Upper lobe of left lung (tissue), 6 donors: Measurements from ENCODE around the gene C11orf16. TPM values are rescaled to one million over a fixed set of nuclear protein-coding genes. Genes with fewer than 3 reads are reported as not detected.

ENCODE experiments used
- ATAC-seq, 2 donors: fragments of 200-7000 bp; cut with Tn5 transposase; one replicate each; pipeline ENCODE4 v1.9.1; 2022; ENCODE audit warnings: mild to moderate bottlenecking in 2 of 2, moderate library complexity in 2 of 2; ENCODE audit not compliant: low FRiP score in 2 of 2
- DNase-seq, 2 donors: peaks; one replicate each; pipeline ENCODE4 v3.0.0-alpha.2; 2019 to 2020
- H3K27ac ChIP-seq, 4 donors: fragments of 200-600 bp; sonication (generic); one replicate each; pipeline ENCODE4 v1.5.1; 2016 to 2019
- H3K27me3 ChIP-seq, 4 donors: fragments of 200-600 bp; sonication (generic); one replicate each; pipeline ENCODE4 v1.5.1; 2017 to 2019
- H3K36me3 ChIP-seq, 4 donors: fragments of 200-600 bp; sonication (generic); one replicate each; pipeline ENCODE4 v1.5.1; 2016 to 2019
- H3K4me1 ChIP-seq, 4 donors: fragments of 200-600 bp; sonication (generic); one replicate each; pipeline ENCODE4 v1.5.1; 2018 to 2019
- H3K4me3 ChIP-seq, 4 donors: fragments of 200-600 bp; sonication (generic); one replicate each; pipeline ENCODE4 v1.5.1; 2017 to 2019; ENCODE audit warnings: mild to moderate bottlenecking in 2 of 4, moderate library complexity in 1 of 4
- H3K9me3 ChIP-seq, 4 donors: fragments of 200-600 bp; sonication (generic); one replicate each; pipeline ENCODE4 v1.5.1; 2018 to 2019
- CTCF ChIP-seq, 6 experiments: fragments of 450-650 bp in 4 of 6; fragments of 200-600 bp in 2 of 6; sonication (generic) in 2 of 6; IDR thresholded peaks; one replicate each; pipeline ENCODE4 v1.5.1; 2016 to 2019; ENCODE audit warnings: antibody characterized with exemption in 6 of 6
- EP300 ChIP-seq, 4 donors: sonication (generic); formaldehyde crosslinking; IDR thresholded peaks; one replicate each; pipeline ENCODE4 v1.5.1; 2017; ENCODE audit warnings: antibody characterized with exemption in 4 of 4, control low read depth in 2 of 4
- POLR2A ChIP-seq, 4 donors: fragments of 450-650 bp; IDR thresholded peaks; one replicate each; pipeline ENCODE4 v1.5.1; 2016 to 2017; ENCODE audit warnings: antibody characterized with exemption in 4 of 4, mild to moderate bottlenecking in 2 of 4
- POLR2AphosphoS5 ChIP-seq, 2 donors: sonication (generic); formaldehyde crosslinking; IDR thresholded peaks; one replicate each; pipeline ENCODE4 v1.5.1; 2017; ENCODE audit warnings: antibody characterized with exemption in 2 of 2
- WGBS, 2 donors: methylation state at CpG; one replicate each; pipeline ENCODE4 v1.1.5; 2017 to 2018; 5-methylcytosine and 5-hydroxymethylcytosine counted together
- total RNA-seq, 6 donors: library from RNA; depleted of rRNA in 4 of 6; stranded (reverse); fragments of >200 nt in 4 of 6; gene quantifications; one replicate each; pipeline versions ENCODE4 v1.1.0 to v1.2.1, GENCODE V29; 2016 to 2021
- donor health status: DM: no; HTN: no; CAD: no; lungs with moderate emphysema.
- donor health status: DM: no; HTN: yes; CAD: no; lungs with severe emphysema.

C11orf16 gene
- total RNA-seq, 6 donors from 2014 or later, result 4.3 to 13.6 (median 7.8) TPM; not detected in 1

GRCh38 chr11:8922691-8923090, 10.1 kb downstream of the C11orf16 start:
- WGBS, 2 donors, result 82 to 85% methylated on average over 5 of the region's 5 CpGs
- TF ChIP-seq CTCF (IDR thresholded peaks at IDR 0.05) (no peak), POLR2AphosphoS5 (IDR thresholded peaks at IDR 0.05) (no peak), EP300 (IDR thresholded peaks at IDR 0.05) (no peak), POLR2A (IDR thresholded peaks at IDR 0.05) (no peak)
- H3K36me3 ChIP-seq, result peaks cover 0 to 55% (median 42%) of the 10 kb centered on the region in 4 donors

GRCh38 chr11:8917157-8917825, 15.5 kb downstream of the C11orf16 start:
- 38 to 39% methylated on average over 5 of the region's 5 CpGs for WGBS, 2 donors
- H3K9me3 ChIP-seq, result no peaks in the 10 kb centered on the region
- peak in 1 of 2 donors; percentile 67 for DNase-seq
- TF ChIP-seq POLR2A (IDR thresholded peaks at IDR 0.05) (no peak), EP300 (IDR thresholded peaks at IDR 0.05) (no peak), CTCF (IDR thresholded peaks at IDR 0.05) (no peak), POLR2AphosphoS5 (IDR thresholded peaks at IDR 0.05) (no peak)
- H3K27me3 ChIP-seq, result no peaks in the 10 kb centered on the region
- peaks cover 22 to 37% (median 31%) of the 10 kb centered on the region in 4 donors for H3K4me1 ChIP-seq
- no peak overlapping the region for H3K4me3 ChIP-seq
- ATAC-seq, result peak; percentile 78 to 89
- H3K36me3 ChIP-seq, result peaks cover 0 to 56% (median 38%) of the 10 kb centered on the region in 4 donors
- peak overlapping the region; percentile 54 to 72 (median 68) for H3K27ac ChIP-seq

More at GRCh38 chr11:8922691-8923090, 10.1 kb downstream of the C11orf16 start:
- H3K27me3 ChIP-seq, result no peaks in the 10 kb centered on the region
- no peak overlapping the region for H3K27ac ChIP-seq
- DNase-seq (no peak), ATAC-seq (no peak)
- H3K4me3 ChIP-seq, result no peak overlapping the region
- peaks cover 0 to 3% (median 1%) of the 10 kb centered on the region in 4 donors for H3K4me1 ChIP-seq
- no peaks in the 10 kb centered on the region for H3K9me3 ChIP-seq

GRCh38 chr11:8914661-8915018, 18.1 kb downstream of the C11orf16 start:
- Histone ChIP-seq H3K27me3 (no peaks in the 10 kb centered on the region), H3K9me3 (no peaks in the 10 kb centered on the region), H3K27ac (peak overlapping the region in 3 of 4 donors; percentile 71 to 79 (median 74)), H3K4me1 (peaks cover 26 to 51% (median 42%) of the 10 kb centered on the region in 4 donors), H3K4me3 (peak overlapping the region in 2 of 4 donors; percentile 18 to 20), H3K36me3 (peaks cover 0 to 30% (median 15%) of the 10 kb centered on the region in 4 donors)
- WGBS, 2 donors, result 45 to 51% methylated on average over 4 of the region's 4 CpGs
- ATAC-seq, result no peak
- no peak for DNase-seq
- TF ChIP-seq CTCF (IDR thresholded peaks at IDR 0.05) (no peak), EP300 (IDR thresholded peaks at IDR 0.05) (no peak), POLR2AphosphoS5 (IDR thresholded peaks at IDR 0.05) (no peak), POLR2A (IDR thresholded peaks at IDR 0.05) (no peak)

DNA sequence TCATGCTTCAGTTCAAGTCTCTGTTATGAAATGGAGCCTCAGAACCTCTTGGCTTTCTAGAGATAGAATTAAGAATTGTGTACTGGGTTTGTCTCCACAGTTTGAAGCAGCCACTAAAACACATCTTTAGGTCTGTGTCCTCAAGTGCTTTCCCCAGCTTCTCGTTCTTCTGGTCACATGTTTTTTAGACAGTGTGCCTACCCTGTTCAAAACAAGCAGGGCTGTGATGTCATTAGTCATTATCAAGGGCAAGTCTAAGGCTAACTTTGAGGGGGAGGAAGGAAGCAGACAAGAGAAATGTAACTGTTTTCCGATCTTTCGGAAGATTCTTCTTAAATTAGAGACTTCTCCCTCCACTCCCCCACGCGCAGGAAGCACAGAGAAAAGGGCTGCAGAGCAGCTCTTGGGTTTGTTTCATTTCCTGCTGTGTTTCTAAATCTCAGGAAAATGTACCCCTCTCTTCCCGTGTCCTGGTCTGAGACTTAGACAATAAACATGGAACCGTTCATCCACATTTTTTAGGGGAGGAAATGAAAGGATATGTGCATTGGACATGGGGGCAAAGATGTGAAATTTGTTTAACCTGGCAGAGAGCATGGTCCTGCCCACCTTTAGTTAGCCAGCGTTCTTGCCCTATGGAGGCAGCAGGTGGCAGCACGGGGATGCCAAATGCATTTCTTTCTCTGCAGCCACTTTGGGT, 18.6 kb downstream of the C11orf16 start:
- Histone ChIP-seq H3K27me3 (no peaks in the 10 kb centered on the region), H3K4me3 (peak overlapping the region in 2 of 4 donors; percentile 18 to 20), H3K36me3 (peaks cover 0 to 25% (median 10%) of the 10 kb centered on the region in 4 donors), H3K9me3 (no peaks in the 10 kb centered on the region), H3K27ac (peak overlapping the region; percentile 60 to 79 (median 72)), H3K4me1 (peaks cover 27 to 51% (median 44%) of the 10 kb centered on the region in 4 donors)
- DNase-seq, result no peak
- TF ChIP-seq POLR2A (IDR thresholded peaks at IDR 0.05), result no peak
- TF ChIP-seq CTCF (IDR thresholded peaks at IDR 0.05), result peak in 5 of 6 experiments; percentile 42 to 63 (median 51)
- no peak for ATAC-seq
- WGBS, 2 donors, result 8 to 13% methylated on average over 9 of the region's 9 CpGs
